IPS-20b (cell line): Measurements from ENCODE around the gene SCGB1D1.

Experiments used
- H3K27ac ChIP-seq: one replicate; pipeline ENCODE4 v1.5.1; 2013; ENCODE audit warnings: low read length
- H3K27me3 ChIP-seq: 2 replicates; pipeline ENCODE4 v1.6.1; 2013; ENCODE audit warnings: mild to moderate bottlenecking, low read length, inconsistent platforms; ENCODE audit not compliant: insufficient read depth
- H3K36me3 ChIP-seq: 2 replicates; pipeline ENCODE4 v1.6.1; 2013; ENCODE audit warnings: low read depth, mild to moderate bottlenecking, inconsistent platforms, low read length, moderate library complexity; ENCODE audit not compliant: insufficient read depth
- H3K4me1 ChIP-seq: 2 replicates; pipeline ENCODE4 v1.6.1; 2013; ENCODE audit warnings: mild to moderate bottlenecking, control low read depth, inconsistent platforms, low read length, moderate library complexity; ENCODE audit not compliant: insufficient read depth
- H3K4me3 ChIP-seq: 2 replicates; pipeline ENCODE4 v1.5.1; 2013; ENCODE audit warnings: mild to moderate bottlenecking, low read length, inconsistent platforms
- H3K9ac ChIP-seq: 2 replicates; pipeline ENCODE4 v1.6.1; 2013; ENCODE audit warnings: low read depth, mild to moderate bottlenecking, inconsistent platforms, low read length, moderate library complexity
- H3K9me3 ChIP-seq: 2 replicates; pipeline ENCODE4 v1.6.1; 2013; ENCODE audit warnings: mild to moderate bottlenecking, low read depth, low read length, inconsistent platforms; ENCODE audit not compliant: insufficient read depth

SCGB1D1 gene, protein sequence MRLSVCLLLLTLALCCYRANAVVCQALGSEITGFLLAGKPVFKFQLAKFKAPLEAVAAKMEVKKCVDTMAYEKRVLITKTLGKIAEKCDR

DNA sequence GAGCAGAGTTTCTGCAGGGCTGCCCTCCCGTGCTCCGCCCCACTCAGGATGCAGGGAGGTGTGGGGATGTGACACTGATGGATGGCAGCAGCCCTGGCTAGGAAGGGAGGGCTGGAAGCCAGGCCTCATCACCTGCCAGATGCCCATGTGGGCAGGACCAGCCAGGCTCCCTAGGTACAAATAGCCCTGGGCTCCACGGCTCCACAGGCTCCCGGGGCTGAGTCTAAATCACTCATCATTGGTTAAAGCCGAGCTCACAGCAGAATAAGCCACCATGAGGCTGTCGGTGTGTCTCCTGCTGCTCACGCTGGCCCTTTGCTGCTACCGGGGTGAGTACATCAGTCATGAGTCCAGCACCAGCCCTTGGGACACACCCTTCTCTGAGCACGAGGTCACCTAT lies at the start of gene SCGB1D1:
TSS of gene SCGB1D1 (plus strand) at position 206 of the 400 bp plus-strand sequence. CDS start at position 275, 69 bp downstream.
- Histone ChIP-seq H3K9me3 (no peaks in the 10 kb centered on the region), H3K27ac (no peak within 1 kb of the TSS), H3K9ac (no peak within 1 kb of the TSS), H3K36me3 (no peaks in the 10 kb centered on the region), H3K27me3 (no peaks in the 10 kb centered on the region), H3K4me3 (no peak within 1 kb of the TSS), H3K4me1 (no peaks in the 10 kb centered on the region)

DNA sequence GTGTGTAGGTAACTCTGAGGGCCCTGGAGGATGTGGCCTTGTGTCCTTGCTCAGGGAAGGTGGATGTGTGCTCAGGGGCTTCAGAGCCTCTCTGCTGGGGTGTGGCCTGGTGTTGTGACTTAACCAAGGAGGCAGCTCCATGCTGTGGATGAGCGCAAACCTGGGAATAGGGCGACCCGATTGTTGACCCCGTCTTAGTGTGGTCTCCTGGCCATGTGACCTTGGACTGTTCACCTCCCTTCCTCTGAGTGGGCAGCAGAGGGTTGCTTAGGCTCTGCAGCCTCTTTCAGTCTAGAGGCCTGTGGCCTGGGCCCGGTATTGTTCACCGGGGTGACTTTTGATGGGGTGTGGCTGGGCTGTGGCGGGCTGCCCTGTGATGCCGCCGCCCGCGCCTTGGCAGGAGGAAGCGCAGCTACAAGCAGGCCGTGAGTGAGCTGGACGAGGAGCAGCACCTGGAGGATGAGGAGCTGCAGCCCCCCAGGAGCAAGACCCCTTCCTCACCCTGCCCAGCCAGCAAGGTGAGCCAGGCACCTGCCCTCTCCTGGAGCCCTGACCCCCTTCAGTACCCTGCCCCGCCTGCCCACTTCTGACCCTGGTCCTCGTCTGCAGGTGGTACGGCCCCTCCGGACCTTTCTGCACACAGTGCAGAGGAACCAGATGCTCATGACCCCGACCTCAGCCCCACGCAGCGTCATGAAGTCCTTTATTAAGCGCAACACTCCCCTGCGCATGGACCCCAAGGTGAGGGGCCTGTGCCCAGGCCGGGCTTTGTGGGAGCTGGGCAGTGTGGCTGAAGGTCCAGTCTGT lies 49.5 kb upstream of the SCGB1D1 start:
- Histone ChIP-seq H3K4me3 (no peak overlapping the region), H3K36me3 (peaks cover 81% of the 10 kb centered on the region), H3K27ac (no peak overlapping the region), H3K27me3 (no peaks in the 10 kb centered on the region), H3K9ac (no peak overlapping the region), H3K4me1 (no peaks in the 10 kb centered on the region), H3K9me3 (no peaks in the 10 kb centered on the region)

DNA sequence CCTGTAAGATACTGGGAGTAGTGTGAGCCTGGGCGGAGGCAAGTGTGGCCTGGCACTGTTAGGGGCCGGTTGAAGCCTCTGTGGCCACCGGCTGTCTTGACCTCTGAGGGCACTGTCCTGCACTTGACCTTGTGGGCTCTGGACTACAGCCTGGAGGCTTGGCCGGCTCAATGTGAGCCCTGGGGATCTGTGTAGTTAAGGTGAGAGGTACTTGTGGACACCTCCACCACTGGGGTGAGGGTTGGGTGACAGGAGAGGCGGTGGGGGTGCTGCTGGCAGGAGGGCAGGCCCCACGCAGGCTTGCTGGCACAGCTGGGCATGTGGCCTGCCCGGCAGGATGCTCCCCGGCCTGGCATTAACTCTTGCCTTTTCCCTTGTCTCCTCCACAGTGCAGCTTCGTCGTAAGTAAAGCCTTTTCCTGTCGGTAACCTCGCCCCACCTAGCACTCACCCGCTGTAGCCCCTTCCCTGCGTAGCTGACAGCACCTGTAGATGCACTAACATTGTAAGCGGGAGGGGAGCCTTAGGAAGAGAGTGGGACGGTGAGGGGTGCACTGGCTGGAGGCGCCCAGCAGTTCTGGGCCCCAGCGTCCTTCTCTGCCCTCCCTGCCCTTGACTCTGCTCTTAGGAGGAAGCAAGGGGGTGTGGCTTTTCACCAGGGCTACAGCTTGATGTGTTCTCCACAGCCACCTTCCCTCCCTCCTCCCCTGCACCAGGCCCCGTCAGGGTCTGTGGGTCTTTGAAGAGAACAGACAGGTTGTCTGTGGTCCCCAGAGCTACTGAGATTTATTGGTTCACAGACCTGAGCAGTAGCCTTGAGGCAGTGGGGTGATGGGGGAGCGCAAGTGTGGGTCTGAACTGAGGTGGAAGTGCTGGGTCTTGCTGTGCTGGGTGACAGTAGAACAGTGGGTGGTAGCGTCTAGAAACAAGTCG lies 48.6 kb upstream of the SCGB1D1 start:
- Histone ChIP-seq H3K9ac (no peak overlapping the region), H3K4me1 (no peaks in the 10 kb centered on the region), H3K36me3 (peaks cover 89% of the 10 kb centered on the region), H3K9me3 (no peaks in the 10 kb centered on the region), H3K27me3 (no peaks in the 10 kb centered on the region), H3K27ac (no peak overlapping the region), H3K4me3 (no peak overlapping the region)

DNA sequence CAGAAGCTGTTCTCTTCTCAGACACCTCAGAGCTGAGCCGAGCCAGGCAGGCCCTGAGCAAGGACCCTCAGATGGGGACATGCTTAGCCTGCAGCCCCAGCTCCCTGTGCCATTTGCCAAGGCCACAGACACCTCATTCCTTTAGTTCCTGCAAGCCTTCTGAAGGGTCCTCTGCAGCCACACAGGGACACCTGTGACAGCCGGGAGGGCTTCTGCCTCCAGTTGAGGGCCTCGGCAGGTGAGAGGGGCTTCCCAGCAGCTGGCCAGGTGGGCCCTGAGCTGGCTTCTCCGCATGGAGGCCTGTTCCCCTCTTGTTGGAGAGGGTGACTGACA lies 48.0 kb upstream of the SCGB1D1 start:
- H3K36me3 ChIP-seq = peaks cover 92% of the 10 kb centered on the region
- H3K9ac ChIP-seq = no peak overlapping the region

DNA sequence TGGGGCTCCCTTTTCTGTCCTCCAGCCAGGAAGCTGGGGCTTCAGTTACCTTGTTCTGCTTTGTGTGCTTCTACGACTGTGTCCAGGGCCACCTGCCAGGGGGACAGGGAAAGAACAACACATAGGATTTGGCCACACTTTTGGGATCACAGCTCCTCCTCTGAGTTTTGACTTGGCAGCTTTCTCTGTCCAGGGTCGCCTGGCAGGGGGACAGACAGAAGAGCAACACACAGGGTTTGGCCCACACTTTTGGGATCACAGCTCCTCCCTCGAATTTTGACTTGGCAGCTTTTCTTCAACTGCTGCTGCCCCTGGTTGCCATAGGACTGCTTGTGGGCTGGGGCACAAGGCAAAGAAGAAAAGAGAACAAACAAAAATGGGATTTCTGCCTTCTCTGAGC lies 47.1 kb upstream of the SCGB1D1 start:
- H3K36me3 ChIP-seq = peaks cover 92% of the 10 kb centered on the region
- no peaks in the 10 kb centered on the region for H3K27me3 ChIP-seq
- H3K9ac ChIP-seq = no peak overlapping the region
- H3K9me3 ChIP-seq = no peaks in the 10 kb centered on the region
- H3K4me1 ChIP-seq = no peaks in the 10 kb centered on the region
- no peak overlapping the region for H3K4me3 ChIP-seq
- no peak overlapping the region for H3K27ac ChIP-seq

More for the DNA sequence above, 48.0 kb upstream of the SCGB1D1 start:
- Histone ChIP-seq H3K27ac (no peak overlapping the region), H3K9me3 (no peaks in the 10 kb centered on the region), H3K4me1 (no peaks in the 10 kb centered on the region), H3K27me3 (no peaks in the 10 kb centered on the region), H3K4me3 (no peak overlapping the region)

DNA sequence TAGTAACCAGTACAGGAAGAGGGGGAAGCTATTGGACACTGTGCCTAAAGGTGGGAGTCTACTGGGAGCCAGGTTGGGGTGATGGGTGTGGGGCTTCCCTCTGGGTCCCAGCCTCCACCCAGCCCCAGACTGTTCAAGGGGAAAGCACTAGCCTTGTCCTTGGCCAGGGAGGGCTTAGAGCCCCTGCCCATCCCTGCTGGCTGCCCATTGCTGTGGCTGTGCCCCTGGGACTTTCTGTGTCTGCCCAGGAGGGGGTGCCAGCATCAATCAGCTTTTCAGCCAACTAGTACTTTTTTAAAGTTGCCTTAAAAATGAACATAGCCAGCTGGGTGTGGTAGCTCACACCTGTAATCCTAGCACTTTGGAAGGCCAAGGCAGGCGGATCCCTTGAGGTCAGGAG lies 46.3 kb upstream of the SCGB1D1 start:
- no peak overlapping the region for H3K9ac ChIP-seq

DNA sequence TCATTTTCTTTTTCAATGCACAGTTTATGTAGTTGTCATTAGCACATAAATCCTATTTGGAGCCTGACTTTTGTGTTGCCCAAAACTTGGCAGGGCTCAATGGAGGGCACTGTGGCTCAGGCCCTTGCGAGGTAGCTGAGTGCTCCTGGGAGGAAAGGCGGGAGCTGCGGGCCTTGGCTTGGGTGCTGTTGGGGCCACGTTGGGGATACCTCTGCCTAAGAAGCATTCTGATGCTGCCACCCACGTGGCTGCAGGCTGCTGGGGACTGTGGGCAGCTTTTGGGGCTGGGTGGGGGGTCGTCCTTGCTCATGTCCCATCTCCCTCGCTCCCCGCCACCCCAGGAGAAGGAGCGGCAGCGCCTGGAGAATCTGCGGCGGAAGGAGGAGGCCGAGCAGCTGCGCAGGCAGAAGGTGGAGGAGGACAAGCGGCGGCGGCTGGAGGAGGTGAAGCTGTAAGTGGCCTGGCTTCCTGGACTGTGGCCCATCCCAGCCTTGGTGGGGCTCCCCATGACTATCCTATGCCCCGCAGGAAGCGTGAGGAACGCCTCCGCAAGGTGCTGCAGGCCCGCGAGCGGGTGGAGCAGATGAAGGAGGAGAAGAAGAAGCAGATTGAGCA lies 45.3 kb upstream of the SCGB1D1 start:
- Histone ChIP-seq H3K27me3 (no peaks in the 10 kb centered on the region), H3K27ac (no peak overlapping the region), H3K36me3 (peaks cover 92% of the 10 kb centered on the region), H3K9ac (no peak overlapping the region), H3K4me3 (no peak overlapping the region), H3K9me3 (no peaks in the 10 kb centered on the region), H3K4me1 (no peaks in the 10 kb centered on the region)

More for the DNA sequence above, 46.3 kb upstream of the SCGB1D1 start:
- H3K4me3 ChIP-seq = no peak overlapping the region
- no peaks in the 10 kb centered on the region for H3K27me3 ChIP-seq
- no peaks in the 10 kb centered on the region for H3K4me1 ChIP-seq
- no peak overlapping the region for H3K27ac ChIP-seq
- no peaks in the 10 kb centered on the region for H3K9me3 ChIP-seq
- peaks cover 92% of the 10 kb centered on the region for H3K36me3 ChIP-seq

DNA sequence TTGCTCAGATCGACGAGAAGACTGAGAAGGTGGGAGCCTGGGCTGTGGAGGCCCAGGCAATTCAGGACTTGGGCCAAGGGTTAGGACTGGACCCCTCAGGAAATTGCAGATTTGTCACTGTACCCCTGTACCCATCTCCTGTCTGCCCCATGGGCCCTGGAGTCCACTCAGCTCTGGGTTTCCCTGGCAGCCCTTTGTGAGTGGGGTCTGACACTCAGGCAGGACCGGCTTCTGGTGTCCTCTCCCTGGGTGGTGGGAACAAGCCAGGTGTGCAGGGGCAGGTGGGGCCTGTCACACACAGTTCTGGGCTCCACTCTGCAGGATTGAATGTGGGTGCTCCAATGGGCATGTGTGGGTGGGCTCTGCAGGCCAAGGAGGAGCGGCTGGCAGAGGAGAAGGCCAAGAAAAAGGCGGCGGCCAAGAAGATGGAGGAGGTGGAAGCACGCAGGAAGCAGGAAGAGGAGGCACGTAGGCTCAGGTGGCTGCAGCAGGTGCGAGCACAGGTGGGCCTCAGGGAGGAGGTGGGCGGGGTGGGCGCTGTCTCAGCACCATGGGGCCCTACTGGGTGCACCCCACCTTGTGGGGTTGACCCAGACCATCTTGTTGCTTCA lies 44.6 kb upstream of the SCGB1D1 start:
- Histone ChIP-seq H3K9ac (no peak overlapping the region), H3K36me3 (peaks cover 92% of the 10 kb centered on the region), H3K4me3 (no peak overlapping the region), H3K27ac (no peak overlapping the region), H3K9me3 (no peaks in the 10 kb centered on the region), H3K27me3 (no peaks in the 10 kb centered on the region), H3K4me1 (no peaks in the 10 kb centered on the region)

DNA sequence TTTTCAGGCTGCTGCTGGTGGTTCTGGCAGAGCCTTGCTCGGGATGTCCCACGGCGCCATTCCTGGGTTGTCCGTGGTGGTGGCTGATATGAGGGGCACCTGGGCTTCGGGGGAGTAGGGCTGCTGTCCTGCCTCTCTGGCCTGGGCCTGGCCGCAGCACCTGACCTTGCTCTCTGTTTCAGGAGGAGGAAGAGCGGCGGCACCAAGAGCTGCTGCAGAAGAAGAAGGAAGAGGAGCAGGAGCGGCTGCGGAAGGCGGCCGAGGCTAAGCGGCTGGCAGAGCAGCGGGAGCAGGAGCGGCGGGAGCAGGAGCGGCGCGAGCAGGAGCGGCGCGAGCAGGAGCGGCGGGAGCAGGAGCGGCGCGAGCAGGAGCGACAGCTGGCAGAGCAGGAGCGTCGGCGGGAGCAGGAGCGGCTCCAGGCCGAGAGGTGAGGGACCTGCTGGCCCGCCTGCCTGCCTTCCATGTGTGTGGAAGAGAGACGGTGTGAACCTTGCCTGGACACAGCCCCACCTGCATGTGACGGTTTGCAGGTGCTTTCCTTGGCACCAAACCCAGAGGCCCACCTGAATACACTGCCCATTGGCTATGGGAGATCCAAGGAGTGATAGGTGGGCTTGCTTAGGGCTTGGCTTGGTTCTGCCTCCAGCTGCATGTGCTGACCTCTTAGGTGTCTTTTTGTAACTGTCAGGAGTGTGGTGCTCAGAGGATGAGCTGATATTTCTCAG lies 43.4 kb upstream of the SCGB1D1 start:
- Histone ChIP-seq H3K4me3 (no peak overlapping the region), H3K4me1 (no peaks in the 10 kb centered on the region), H3K9me3 (no peaks in the 10 kb centered on the region), H3K27me3 (no peaks in the 10 kb centered on the region), H3K27ac (no peak overlapping the region), H3K9ac (no peak overlapping the region), H3K36me3 (peaks cover 92% of the 10 kb centered on the region)

DNA sequence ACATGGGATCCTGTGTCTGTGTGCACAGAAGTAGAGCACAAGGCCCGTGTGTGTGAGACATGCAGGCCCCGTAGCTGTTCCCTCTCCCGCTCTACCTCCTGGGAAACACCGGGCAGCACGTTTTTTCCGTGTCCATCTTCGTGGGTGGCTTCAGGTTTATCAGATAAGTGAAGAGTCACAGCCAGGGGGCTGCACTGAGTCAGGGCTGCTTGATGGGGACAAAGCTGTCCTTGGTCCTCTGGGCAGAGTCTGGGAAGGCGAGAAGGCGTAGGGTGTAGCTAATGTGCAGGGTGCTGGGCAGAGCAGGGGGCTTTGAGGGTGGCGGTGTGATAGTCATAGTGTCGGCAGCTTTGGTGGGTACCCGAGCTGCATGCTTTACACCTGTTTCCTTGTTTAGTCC lies 42.5 kb upstream of the SCGB1D1 start:
- H3K27me3 ChIP-seq = no peaks in the 10 kb centered on the region

More for the DNA sequence above, 42.5 kb upstream of the SCGB1D1 start:
- H3K36me3 ChIP-seq = peaks cover 91% of the 10 kb centered on the region
- no peak overlapping the region for H3K27ac ChIP-seq
- H3K4me1 ChIP-seq = no peaks in the 10 kb centered on the region
- H3K4me3 ChIP-seq = no peak overlapping the region
- no peak overlapping the region for H3K9ac ChIP-seq
- H3K9me3 ChIP-seq = no peaks in the 10 kb centered on the region
